Posterior cingulate gyrus (tissue), 11 donors: ENCODE measurements around the gene ZBTB7A.

Experiments
- DNase-seq, 10 donors: peaks; one replicate each; pipeline versions ENCODE4 v3.0.0 to v3.0.0-alpha.2; 2020 to 2021; ENCODE audit warnings: mixed read lengths in 3 of 10
- intact Hi-C: fragments of 100-400 bp; cut with DNase I; formaldehyde crosslinking; loops from one replicate; pipeline ENCODE4 v1.15.1; 2023

Gene ZBTB7A

GRCh38 chr19:4066682-4067395 is at the start of gene ZBTB7A:
Gene ZBTB7A, minus strand, starts transcription at chr19:4066899. Its CDS starts 11,667 bp downstream, at chr19:4055232.
- peak in 8 of 10 donors; percentile 50 to 96 (median 76) for DNase-seq
- intact Hi-C loops, result loop anchor here (1.0 to 5.0 kb wide), 3 partner anchors 55 to 75 kb away; partner anchors contain the start of genes MAP2K2 and PIAS4

- intact Hi-C loops, result no loop called here
- no peak for DNase-seq
Observed at GRCh38 chr19:4115818-4116385, 49.2 kb upstream of the ZBTB7A start.

GRCh38 chr19:4115050-4115817 is 48.5 kb upstream of the ZBTB7A start:
- intact Hi-C loops, result no loop called here

GRCh38 chr19:4114181-4114580 is 47.5 kb upstream of the ZBTB7A start:
- intact Hi-C loops, result no loop called here
- DNase-seq, result no peak

More at GRCh38 chr19:4115050-4115817, 48.5 kb upstream of the ZBTB7A start:
- DNase-seq, result peak in 8 of 10 donors; percentile 74 to 97 (median 83)

- intact Hi-C loops, result no loop called here
- DNase-seq, result no peak
Observed at GRCh38 chr19:4113398-4114088, 46.8 kb upstream of the ZBTB7A start.

- no peak for DNase-seq
- intact Hi-C loops, result no loop called here
Observed at GRCh38 chr19:4112367-4112766, 45.7 kb upstream of the ZBTB7A start.

- intact Hi-C loops, result no loop called here
- DNase-seq, result no peak
Observed at GRCh38 chr19:4109626-4109945, 42.9 kb upstream of the ZBTB7A start.

GRCh38 chr19:4108767-4109625 is 42.3 kb upstream of the ZBTB7A start:
- intact Hi-C loops, result no loop called here
- no peak for DNase-seq

GRCh38 chr19:4103080-4103433 is 36.4 kb upstream of the ZBTB7A start:
- intact Hi-C loops, result no loop called here
- DNase-seq, result no peak

GRCh38 chr19:4102339-4103079 is 35.8 kb upstream of the ZBTB7A start:
- no peak for DNase-seq
- intact Hi-C loops, result no loop called here

GRCh38 chr19:4101496-4101770 is 34.7 kb upstream of the ZBTB7A start:
- no peak for DNase-seq
- intact Hi-C loops, result no loop called here

- DNase-seq, result no peak
Observed at GRCh38 chr19:4100647-4101495, 34.2 kb upstream of the ZBTB7A start.

GRCh38 chr19:4099041-4099764 is 32.5 kb upstream of the ZBTB7A start:
- DNase-seq, result no peak
- intact Hi-C loops, result no loop called here

More at GRCh38 chr19:4100647-4101495, 34.2 kb upstream of the ZBTB7A start:
- intact Hi-C loops, result no loop called here

- intact Hi-C loops, result no loop called here
- DNase-seq, result peak in 7 of 10 donors; percentile 24 to 92 (median 45)
Observed at GRCh38 chr19:4098493-4098892, 31.8 kb upstream of the ZBTB7A start.

- DNase-seq, result no peak
- intact Hi-C loops, result no loop called here
Observed at GRCh38 chr19:4097501-4097900, 30.8 kb upstream of the ZBTB7A start.

GRCh38 chr19:4096049-4096892 is 29.6 kb upstream of the ZBTB7A start:
- intact Hi-C loops, result no loop called here
- peak in 1 of 10 donors; percentile 75 for DNase-seq

GRCh38 chr19:4095488-4095844 is 28.8 kb upstream of the ZBTB7A start:
- DNase-seq, result no peak
- intact Hi-C loops, result no loop called here
